ENCODE data around the gene AXIN2. TPM values are rescaled to one million over a fixed set of nuclear protein-coding genes. Genes with fewer than 3 reads are reported as not detected.
A peak's percentile ranks its signal among the peaks of the same experiment; 100 is the strongest.

Gene AXIN2, protein sequence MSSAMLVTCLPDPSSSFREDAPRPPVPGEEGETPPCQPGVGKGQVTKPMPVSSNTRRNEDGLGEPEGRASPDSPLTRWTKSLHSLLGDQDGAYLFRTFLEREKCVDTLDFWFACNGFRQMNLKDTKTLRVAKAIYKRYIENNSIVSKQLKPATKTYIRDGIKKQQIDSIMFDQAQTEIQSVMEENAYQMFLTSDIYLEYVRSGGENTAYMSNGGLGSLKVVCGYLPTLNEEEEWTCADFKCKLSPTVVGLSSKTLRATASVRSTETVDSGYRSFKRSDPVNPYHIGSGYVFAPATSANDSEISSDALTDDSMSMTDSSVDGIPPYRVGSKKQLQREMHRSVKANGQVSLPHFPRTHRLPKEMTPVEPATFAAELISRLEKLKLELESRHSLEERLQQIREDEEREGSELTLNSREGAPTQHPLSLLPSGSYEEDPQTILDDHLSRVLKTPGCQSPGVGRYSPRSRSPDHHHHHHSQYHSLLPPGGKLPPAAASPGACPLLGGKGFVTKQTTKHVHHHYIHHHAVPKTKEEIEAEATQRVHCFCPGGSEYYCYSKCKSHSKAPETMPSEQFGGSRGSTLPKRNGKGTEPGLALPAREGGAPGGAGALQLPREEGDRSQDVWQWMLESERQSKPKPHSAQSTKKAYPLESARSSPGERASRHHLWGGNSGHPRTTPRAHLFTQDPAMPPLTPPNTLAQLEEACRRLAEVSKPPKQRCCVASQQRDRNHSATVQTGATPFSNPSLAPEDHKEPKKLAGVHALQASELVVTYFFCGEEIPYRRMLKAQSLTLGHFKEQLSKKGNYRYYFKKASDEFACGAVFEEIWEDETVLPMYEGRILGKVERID
- 10 to 100 TPM; 17.2 to 63.4 (median 49.3) TPM for total RNA-seq

DNA sequence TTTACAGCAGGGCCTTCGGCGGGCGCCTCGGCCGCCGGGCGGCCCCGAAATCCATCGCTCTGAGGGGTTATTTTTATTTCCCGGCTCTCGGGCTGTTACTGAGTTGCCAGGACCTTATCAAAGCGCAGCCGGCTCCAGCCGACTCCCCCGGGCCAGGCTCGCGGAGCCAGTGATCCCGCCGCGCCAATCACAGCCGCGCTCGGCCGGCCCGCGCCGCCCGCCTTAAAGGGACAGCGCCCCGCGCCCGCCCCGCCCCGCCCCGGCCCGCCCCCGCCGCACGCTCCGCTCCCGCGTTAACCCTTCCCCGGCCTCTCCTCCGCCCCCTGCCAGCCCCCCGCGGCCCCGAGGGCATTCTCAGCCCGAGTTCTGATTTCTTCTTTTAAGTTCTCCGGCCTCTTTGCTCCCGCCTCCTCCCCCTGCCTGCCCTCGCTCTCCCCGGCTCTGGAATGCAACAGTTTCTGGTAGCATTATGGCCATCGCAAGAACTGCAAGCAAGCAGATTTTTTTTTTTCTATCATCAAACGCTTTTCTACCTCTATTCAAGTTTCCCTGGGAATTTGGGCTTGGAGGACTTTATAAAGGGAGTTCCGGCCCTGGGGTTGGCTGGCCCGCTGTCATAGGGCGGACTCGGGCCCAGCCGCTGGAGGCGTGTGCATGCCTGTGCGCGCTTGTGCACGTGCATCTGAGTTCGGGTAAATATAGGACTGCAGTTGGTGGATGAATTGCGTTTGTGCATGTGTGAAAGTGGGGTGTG is at the start of gene AXIN2:
AXIN2 (minus strand) TSS at position 197 of the 754 bp plus-strand sequence. CDS start 3,028 bp downstream, outside the sequence.
- WGBS: 1% methylated on average over 43 of the region's 65 CpGs
- peaks cover 0 to 7% (median 0%) of the 10 kb centered on the region in 4 donors for H3K36me3 ChIP-seq
- no peak within 1 kb of the TSS for H3K4me3 ChIP-seq
- TF ChIP-seq POLR2AphosphoS5 (IDR thresholded peaks at IDR 0.05) (peak in 1 of 2 donors; percentile 64), EP300 (IDR thresholded peaks at IDR 0.05) (no peak), POLR2A (IDR thresholded peaks at IDR 0.05; ENCODE audit: low read depth) (no peak)
- TF ChIP-seq, protein P1, sequence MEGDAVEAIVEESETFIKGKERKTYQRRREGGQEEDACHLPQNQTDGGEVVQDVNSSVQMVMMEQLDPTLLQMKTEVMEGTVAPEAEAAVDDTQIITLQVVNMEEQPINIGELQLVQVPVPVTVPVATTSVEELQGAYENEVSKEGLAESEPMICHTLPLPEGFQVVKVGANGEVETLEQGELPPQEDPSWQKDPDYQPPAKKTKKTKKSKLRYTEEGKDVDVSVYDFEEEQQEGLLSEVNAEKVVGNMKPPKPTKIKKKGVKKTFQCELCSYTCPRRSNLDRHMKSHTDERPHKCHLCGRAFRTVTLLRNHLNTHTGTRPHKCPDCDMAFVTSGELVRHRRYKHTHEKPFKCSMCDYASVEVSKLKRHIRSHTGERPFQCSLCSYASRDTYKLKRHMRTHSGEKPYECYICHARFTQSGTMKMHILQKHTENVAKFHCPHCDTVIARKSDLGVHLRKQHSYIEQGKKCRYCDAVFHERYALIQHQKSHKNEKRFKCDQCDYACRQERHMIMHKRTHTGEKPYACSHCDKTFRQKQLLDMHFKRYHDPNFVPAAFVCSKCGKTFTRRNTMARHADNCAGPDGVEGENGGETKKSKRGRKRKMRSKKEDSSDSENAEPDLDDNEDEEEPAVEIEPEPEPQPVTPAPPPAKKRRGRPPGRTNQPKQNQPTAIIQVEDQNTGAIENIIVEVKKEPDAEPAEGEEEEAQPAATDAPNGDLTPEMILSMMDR (IDR thresholded peaks at IDR 0.05): peak in 2 of 3 experiments; percentile 24 to 47
- H3K9me3 ChIP-seq: no peaks in the 10 kb centered on the region
- intact Hi-C loops (cut with DNase I): loop anchor here (10.0 kb wide), 1 partner anchor 233 kb away; no protein-coding TSS in a partner anchor
- no peak for DNase-seq (ENCODE audit: extremely low spot score)
- peaks cover 27 to 61% (median 29%) of the 10 kb centered on the region in 4 donors for H3K4me1 ChIP-seq
- H3K27me3 ChIP-seq: no peaks in the 10 kb centered on the region
- H3K27ac ChIP-seq (replicated peaks in 1 of 4): no peak within 1 kb of the TSS

GRCh38 chr17:65609749-65610148 is 48.3 kb upstream of the AXIN2 start:
- no peaks in the 10 kb centered on the region for H3K9me3 ChIP-seq
- no peak for DNase-seq (ENCODE audit: extremely low spot score)
- H3K4me1 ChIP-seq: no peaks in the 10 kb centered on the region
- no peak overlapping the region for H3K27ac ChIP-seq (replicated peaks in 1 of 4)
- TF ChIP-seq EP300 (IDR thresholded peaks at IDR 0.05) (no peak), POLR2A (IDR thresholded peaks at IDR 0.05; ENCODE audit: low read depth) (no peak), POLR2AphosphoS5 (IDR thresholded peaks at IDR 0.05) (no peak)
- TF ChIP-seq, protein P1 (IDR thresholded peaks at IDR 0.05): no peak
- WGBS: 100% methylated on average over 2 of the region's 2 CpGs
- H3K36me3 ChIP-seq: no peaks in the 10 kb centered on the region
- no peak overlapping the region for H3K4me3 ChIP-seq
- intact Hi-C loops (cut with DNase I): no loop called here
- H3K27me3 ChIP-seq: no peaks in the 10 kb centered on the region

- DNase-seq (ENCODE audit: extremely low spot score): no peak
- intact Hi-C loops (cut with DNase I): no loop called here
- Histone ChIP-seq H3K4me3 (no peak overlapping the region), H3K27me3 (no peaks in the 10 kb centered on the region), H3K27ac (replicated peaks in 1 of 4) (no peak overlapping the region), H3K4me1 (no peaks in the 10 kb centered on the region), H3K9me3 (no peaks in the 10 kb centered on the region), H3K36me3 (no peaks in the 10 kb centered on the region)
- TF ChIP-seq EP300 (IDR thresholded peaks at IDR 0.05): no peak
- TF ChIP-seq, protein P1 (IDR thresholded peaks at IDR 0.05): no peak
- TF ChIP-seq POLR2A (IDR thresholded peaks at IDR 0.05; ENCODE audit: low read depth): no peak
- no peak for TF ChIP-seq POLR2AphosphoS5 (IDR thresholded peaks at IDR 0.05)
- WGBS: 74% methylated on average over 2 of the region's 2 CpGs
These were observed 47.8 kb upstream of the AXIN2 start for GRCh38 chr17:65609286-65609685.

- H3K4me3 ChIP-seq: no peak overlapping the region
- H3K36me3 ChIP-seq: no peaks in the 10 kb centered on the region
- 46% methylated on average over 3 of the region's 4 CpGs for WGBS
- no peak for TF ChIP-seq POLR2A (IDR thresholded peaks at IDR 0.05; ENCODE audit: low read depth)
- TF ChIP-seq, protein P1 (IDR thresholded peaks at IDR 0.05): no peak
- no peak for TF ChIP-seq EP300 (IDR thresholded peaks at IDR 0.05)
- no peak for TF ChIP-seq POLR2AphosphoS5 (IDR thresholded peaks at IDR 0.05)
- H3K27me3 ChIP-seq: no peaks in the 10 kb centered on the region
- DNase-seq (ENCODE audit: extremely low spot score): no peak
- intact Hi-C loops (cut with DNase I): no loop called here
- H3K27ac ChIP-seq (replicated peaks in 1 of 4): no peak overlapping the region
- H3K9me3 ChIP-seq: no peaks in the 10 kb centered on the region
- no peaks in the 10 kb centered on the region for H3K4me1 ChIP-seq
These were observed 42.6 kb upstream of the AXIN2 start for GRCh38 chr17:65604070-65604469.

All from esophagus muscularis mucosa (tissue), 4 donors.